Stimulated activated CD8-positive, alpha-beta memory T cell treated with anti-CD3 and anti-CD28 coated beads, Interleukin-2, amount 100 ng/mL, for 48 hours (primary cell): Measurements from ENCODE around the gene STXBP1.

Experiments used
- DNase-seq, 2 donors: peaks; one replicate each; pipeline ENCODE4 v3.0.0-alpha.2; 2020; ENCODE audit warnings: low read depth in 2 of 2

The STXBP1 gene

DNA sequence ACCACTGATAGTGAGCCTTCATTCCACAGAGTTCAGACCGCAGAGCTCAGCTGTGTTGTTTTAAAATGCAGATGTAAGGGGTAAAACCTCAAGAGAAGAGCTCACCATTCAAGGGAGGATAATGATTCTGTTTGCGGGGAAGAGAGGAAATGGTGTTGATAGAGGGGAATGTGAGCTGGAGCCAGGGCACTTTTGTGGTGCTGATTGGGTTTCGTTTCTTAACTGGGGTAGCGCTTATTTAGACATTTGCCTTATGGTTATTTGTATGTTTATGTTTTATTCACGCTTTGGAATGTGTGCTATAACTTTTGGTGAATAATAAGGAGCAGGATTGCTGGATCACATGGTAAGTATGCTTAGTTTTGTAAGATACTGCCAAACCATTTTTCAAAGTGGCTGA, 42.5 kb downstream of the STXBP1 start:
- no peak for DNase-seq

GRCh38 chr9:127658428-127658827, 46.4 kb downstream of the STXBP1 start:
- DNase-seq, result no peak

DNA sequence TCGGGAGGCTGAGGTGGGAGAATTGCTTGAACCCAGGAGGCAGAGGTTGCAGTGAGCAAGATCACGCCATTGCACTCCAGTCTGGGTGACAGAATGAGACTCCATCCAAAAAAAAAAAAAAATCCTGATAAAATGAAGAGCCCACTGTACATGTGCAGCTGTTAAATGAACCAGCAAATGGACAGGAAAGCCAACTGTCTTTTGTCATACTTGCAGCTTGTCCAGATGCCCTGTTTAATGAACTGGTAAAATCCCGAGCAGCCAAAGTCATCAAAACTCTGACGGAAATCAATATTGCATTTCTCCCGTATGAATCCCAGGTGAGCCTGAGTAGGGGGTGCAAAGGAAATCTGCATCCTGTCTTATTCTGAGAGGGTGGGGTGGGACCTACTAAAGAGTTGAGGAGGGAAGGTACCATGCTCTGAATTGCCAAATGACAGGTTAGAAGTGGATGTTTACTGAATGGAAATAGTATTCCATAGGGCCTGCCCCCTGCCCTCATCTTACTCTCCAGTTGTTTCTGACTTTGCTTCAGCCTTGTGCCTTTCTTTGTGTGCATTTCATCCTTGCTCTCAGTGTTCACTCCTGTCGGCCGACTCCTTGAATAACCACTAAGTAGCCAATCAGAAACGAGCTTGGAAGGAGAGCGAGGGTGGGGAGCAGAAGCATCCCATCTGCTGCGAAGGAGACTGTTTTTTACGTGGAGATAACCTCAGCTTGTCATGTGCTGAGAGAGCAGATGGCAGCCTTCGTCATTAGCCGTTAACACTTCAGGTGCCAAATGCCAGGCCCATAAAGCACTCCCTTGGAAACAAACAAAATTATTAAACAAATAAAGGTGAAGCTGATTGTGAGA, 49.0 kb downstream of the STXBP1 start:
- DNase-seq, result no peak

GRCh38 chr9:127662617-127663016, 50.5 kb downstream of the STXBP1 start:
- DNase-seq, result no peak

DNA sequence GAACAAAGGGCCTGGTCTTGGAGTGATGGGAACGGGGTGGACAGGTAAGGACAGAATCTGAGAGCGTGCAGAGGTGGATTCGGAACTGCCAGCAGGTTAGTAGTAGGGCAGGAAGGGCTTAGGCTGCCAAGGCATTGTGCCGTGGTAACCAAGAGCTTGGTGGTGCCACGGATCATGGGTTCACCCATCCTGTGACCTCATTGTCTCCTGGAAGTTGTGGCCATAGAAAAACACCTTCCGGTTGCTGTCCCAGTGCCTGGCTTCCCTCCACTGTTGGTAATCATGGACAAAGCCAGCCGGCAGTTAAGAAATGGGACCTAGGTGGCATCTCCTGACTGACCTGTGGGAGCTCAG, 52.2 kb downstream of the STXBP1 start:
- DNase-seq, result no peak

- DNase-seq, result no peak
Observed at GRCh38 chr9:127664678-127665507, 52.8 kb downstream of the STXBP1 start.

DNA sequence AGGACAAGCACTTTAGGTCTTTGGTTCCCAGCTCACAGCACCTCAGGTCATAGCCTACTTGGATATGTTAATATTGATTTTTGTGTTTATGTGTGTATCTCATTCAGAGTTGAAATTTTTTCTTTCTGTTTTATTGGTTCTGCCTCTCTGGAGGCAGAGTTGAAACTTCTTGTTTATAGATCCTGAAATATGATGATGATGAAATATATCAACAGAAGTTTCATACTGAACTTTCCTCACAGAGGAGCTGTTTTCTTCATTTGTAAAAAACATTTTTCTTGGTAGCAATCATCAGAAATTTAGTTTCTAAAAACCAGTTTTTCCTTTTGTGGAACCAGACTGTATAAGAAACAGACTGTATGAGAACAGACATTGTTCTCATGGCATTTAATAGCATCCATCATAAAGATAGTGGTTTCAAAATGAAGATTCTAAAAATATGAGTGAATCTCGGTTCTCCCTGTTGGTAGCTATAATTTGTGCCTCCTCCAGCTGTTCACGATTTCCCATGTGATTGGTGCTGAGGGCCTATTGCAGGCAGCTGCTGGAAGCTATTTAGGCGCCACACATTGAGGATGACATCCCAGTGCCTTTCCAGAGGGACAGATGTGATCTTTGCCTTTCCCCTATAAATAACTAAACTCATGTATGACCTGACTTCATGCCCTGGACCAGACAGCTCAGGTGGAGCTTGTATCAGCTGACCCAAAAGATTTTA, 55.2 kb downstream of the STXBP1 start:
- DNase-seq, result no peak

- DNase-seq, result no peak
Observed at GRCh38 chr9:127667906-127668305, 55.8 kb downstream of the STXBP1 start.

DNA sequence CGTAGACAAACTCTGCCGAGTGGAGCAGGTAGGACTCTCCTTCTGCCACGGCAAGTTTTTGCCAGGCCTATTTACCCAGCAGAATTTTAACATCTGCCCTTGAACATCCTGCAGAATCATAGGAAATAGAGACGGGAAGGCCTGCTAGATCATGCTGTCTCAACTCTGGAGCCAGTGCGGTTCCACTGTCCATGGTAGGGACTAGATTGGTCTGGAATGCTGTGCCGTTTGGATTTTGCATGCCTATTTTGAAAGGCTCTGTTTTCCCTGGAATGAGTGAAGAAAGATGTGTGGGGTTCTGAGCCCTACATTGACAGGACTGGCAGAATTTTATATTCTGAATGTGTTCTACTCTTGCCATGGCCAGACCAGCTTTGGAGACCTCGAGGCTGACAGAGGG, 61.2 kb downstream of the STXBP1 start:
- DNase-seq, result no peak

GRCh38 chr9:127676638-127677037, 64.6 kb downstream of the STXBP1 start:
- no peak for DNase-seq

- no peak for DNase-seq
Observed at GRCh38 chr9:127679506-127679905, 67.4 kb downstream of the STXBP1 start.

DNA sequence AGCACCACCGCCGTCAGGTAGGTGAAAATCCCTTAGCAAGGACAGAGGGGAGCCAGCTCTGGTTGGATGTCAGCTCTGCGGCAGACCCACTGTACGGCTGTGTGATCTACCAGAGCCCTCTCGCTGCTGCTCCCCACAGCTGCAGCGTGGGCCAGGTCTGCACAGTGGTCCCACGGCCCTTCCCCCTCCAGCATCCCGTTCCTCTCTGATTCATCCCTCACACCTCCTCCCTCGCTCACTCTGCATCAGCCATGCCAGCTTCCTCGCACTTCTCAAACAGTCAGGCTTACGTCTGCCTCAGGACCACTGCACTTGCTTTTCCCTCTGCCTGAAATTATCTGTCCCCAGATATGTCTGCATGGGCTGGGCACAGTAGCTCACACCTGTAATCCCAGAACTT, 68.1 kb downstream of the STXBP1 start:
- no peak for DNase-seq

GRCh38 chr9:127680846-127681245, 68.8 kb downstream of the STXBP1 start:
- no peak for DNase-seq

DNA sequence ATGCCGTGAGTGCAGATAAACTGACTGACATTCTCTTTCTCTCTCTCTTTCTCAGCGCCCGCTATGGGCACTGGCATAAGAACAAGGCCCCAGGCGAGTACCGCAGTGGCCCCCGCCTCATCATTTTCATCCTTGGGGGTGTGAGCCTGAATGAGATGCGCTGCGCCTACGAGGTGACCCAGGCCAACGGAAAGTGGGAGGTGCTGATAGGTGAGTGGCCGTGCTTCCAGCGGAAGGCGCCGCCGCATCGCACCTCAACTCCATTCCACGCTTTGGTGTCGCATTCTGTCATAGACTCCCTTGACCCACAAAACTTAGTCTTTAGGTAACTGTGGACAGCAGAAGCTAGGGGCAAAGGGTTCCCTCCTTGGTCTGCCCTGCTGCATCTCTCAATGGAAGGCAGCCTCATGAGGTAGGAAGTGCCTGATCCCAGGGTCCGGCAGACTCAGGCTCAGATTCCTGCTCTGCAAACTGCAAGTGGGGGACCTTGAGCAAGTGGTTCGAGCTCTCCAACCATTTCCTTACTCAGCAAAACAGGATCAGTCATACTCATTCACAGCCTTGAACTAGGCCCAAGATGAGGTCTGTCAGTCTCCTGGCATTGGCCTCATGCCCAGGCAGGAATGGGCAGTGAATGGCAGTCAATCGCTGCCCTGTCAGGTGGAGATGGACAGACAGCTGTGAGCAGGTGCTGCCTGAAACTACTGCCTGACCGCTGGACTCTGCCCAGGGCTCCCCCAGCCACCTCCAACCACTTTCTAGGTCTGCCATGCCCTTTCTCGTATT, 70.5 kb downstream of the STXBP1 start:
- DNase-seq, result no peak

DNA sequence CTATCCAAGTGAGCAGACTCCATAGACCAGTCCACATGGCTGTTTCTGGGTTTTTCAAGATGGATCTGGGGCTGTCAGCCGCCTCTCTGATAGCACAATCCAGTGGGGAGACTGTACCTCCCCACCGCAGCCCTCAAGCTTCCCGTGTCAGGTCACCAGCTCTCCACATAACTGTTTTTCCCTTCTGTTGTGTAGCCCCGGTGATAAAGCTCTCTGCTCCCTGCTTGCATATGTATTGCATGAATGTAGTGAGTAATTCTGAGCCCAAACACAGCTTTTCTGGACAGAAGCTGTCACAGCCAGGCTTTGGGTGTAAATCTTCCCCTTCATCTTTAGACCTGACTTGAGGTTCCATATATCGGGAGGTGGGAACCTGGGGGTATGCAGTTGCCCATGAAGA, 71.6 kb downstream of the STXBP1 start:
- DNase-seq, result no peak

DNA sequence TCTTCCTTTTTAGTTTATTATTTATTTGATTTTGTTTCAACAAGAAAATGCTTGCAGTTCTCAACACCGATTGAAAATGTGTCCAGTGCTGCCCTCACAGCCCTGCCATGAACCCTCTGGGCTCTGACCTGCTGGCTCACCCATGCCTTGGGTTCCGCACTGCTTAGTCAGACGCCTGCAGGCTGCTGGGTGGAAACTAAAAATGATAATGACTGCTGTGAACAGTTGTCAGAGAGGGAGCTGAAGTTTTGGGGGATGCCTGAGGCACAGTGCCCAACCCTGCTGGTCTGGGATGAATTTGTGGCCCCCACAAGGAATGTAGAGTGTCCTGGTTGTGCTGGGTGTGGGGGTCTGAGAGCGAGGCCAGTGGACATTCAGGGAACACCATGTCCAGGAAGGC, 72.5 kb downstream of the STXBP1 start:
- no peak for DNase-seq

GRCh38 chr9:127686461-127687393, 74.7 kb downstream of the STXBP1 start:
- no peak for DNase-seq

- no peak for DNase-seq
Observed at GRCh38 chr9:127689329-127690000, 77.4 kb downstream of the STXBP1 start.

DNA sequence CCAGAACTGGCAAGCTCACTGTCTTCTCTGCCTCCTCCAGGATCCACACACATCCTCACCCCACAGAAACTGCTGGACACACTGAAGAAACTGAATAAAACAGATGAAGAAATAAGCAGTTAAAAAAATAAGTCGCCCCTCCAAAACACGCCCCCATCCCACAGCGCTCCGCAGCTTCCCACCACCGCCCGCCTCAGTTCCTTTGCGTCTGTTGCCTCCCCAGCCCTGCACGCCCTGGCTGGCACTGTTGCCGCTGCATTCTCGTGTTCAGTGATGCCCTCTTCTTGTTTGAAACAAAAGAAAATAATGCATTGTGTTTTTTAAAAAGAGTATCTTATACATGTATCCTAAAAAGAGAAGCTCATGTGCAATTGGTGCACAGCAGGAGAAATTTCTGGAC, 78.7 kb downstream of the STXBP1 start:
- DNase-seq, result no peak

- DNase-seq, result no peak
Observed at GRCh38 chr9:127692071-127692470, 80.0 kb downstream of the STXBP1 start.
